Parathyroid adenoma (tissue), 2 donors: ENCODE data around the gene RNF208.

Experiments used
- H2AFZ ChIP-seq: fragments of 300-600 bp; sonication (generic); one replicate; pipeline ENCODE4 v1.7.0; 2017; ENCODE audit warnings: antibody characterized with exemption, mild to moderate bottlenecking
- H3K27ac ChIP-seq: fragments of 300-600 bp; sonication (generic); one replicate; pipeline ENCODE4 v1.7.0; 2017
- H3K27me3 ChIP-seq: fragments of 300-600 bp; sonication (generic); one replicate; pipeline ENCODE4 v1.7.0; 2017; ENCODE audit warnings: low read length; ENCODE audit not compliant: control insufficient read depth, insufficient read depth
- H3K36me3 ChIP-seq: fragments of 300-600 bp; sonication (generic); one replicate; pipeline ENCODE4 v1.7.0; 2017; ENCODE audit warnings: low read length; ENCODE audit not compliant: control insufficient read depth, insufficient read depth
- H3K4me1 ChIP-seq: fragments of 300-600 bp; sonication (generic); one replicate; pipeline ENCODE4 v1.7.0; 2017; ENCODE audit warnings: control low read depth
- H3K4me2 ChIP-seq: fragments of 300-600 bp; sonication (generic); one replicate; pipeline ENCODE4 v1.7.0; 2017; ENCODE audit warnings: low read length
- H3K4me3 ChIP-seq: fragments of 300-600 bp; sonication (generic); one replicate; pipeline ENCODE4 v1.7.0; 2017; ENCODE audit warnings: low read depth, low read length
- H3K79me2 ChIP-seq: fragments of 300-600 bp; sonication (generic); one replicate; pipeline ENCODE4 v1.7.0; 2017; ENCODE audit warnings: control low read depth
- H3K9ac ChIP-seq: fragments of 300-600 bp; sonication (generic); one replicate; pipeline ENCODE4 v1.7.0; 2017; ENCODE audit warnings: mild to moderate bottlenecking
- H3K9me3 ChIP-seq: fragments of 300-600 bp; sonication (generic); one replicate; pipeline ENCODE4 v1.7.0; 2017; ENCODE audit warnings: low read length; ENCODE audit not compliant: control insufficient read depth
- TF ChIP-seq, protein P1 (sequence below): fragments of 300-600 bp; sonication (generic); IDR thresholded peaks from one replicate; pipeline ENCODE4 v1.7.0; 2017; ENCODE audit warnings: antibody characterized with exemption, mild to moderate bottlenecking
- donor health status: primary hyperparathyroidism.

RNF208 gene

GRCh38 chr9:137237759-137238726, 16.0 kb upstream of the RNF208 start:
- peak overlapping the region; percentile 65 for H3K27ac ChIP-seq
- no peaks in the 10 kb centered on the region for H3K27me3 ChIP-seq
- H3K9ac ChIP-seq: no peak overlapping the region
- H3K4me3 ChIP-seq: no peak overlapping the region
- H3K4me2 ChIP-seq: no peak overlapping the region
- H3K79me2 ChIP-seq: no peaks in the 10 kb centered on the region
- no peak overlapping the region for H2AFZ ChIP-seq
- TF ChIP-seq, protein P1, sequence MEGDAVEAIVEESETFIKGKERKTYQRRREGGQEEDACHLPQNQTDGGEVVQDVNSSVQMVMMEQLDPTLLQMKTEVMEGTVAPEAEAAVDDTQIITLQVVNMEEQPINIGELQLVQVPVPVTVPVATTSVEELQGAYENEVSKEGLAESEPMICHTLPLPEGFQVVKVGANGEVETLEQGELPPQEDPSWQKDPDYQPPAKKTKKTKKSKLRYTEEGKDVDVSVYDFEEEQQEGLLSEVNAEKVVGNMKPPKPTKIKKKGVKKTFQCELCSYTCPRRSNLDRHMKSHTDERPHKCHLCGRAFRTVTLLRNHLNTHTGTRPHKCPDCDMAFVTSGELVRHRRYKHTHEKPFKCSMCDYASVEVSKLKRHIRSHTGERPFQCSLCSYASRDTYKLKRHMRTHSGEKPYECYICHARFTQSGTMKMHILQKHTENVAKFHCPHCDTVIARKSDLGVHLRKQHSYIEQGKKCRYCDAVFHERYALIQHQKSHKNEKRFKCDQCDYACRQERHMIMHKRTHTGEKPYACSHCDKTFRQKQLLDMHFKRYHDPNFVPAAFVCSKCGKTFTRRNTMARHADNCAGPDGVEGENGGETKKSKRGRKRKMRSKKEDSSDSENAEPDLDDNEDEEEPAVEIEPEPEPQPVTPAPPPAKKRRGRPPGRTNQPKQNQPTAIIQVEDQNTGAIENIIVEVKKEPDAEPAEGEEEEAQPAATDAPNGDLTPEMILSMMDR: no peak
- H3K4me1 ChIP-seq: peaks cover 16% of the 10 kb centered on the region
- no peaks in the 10 kb centered on the region for H3K36me3 ChIP-seq
- no peaks in the 10 kb centered on the region for H3K9me3 ChIP-seq

GRCh38 chr9:137236936-137237421, 14.9 kb upstream of the RNF208 start:
- H3K27me3 ChIP-seq: no peaks in the 10 kb centered on the region
- peak overlapping the region; percentile 78 for H2AFZ ChIP-seq
- H3K9ac ChIP-seq: peak overlapping the region; percentile 6
- TF ChIP-seq, protein P1: no peak
- H3K9me3 ChIP-seq: no peaks in the 10 kb centered on the region
- H3K36me3 ChIP-seq: no peaks in the 10 kb centered on the region
- peak overlapping the region; percentile 60 for H3K4me2 ChIP-seq
- peak overlapping the region; percentile 65 for H3K27ac ChIP-seq
- H3K4me3 ChIP-seq: no peak overlapping the region
- peaks cover 14% of the 10 kb centered on the region for H3K4me1 ChIP-seq
- no peaks in the 10 kb centered on the region for H3K79me2 ChIP-seq

DNA sequence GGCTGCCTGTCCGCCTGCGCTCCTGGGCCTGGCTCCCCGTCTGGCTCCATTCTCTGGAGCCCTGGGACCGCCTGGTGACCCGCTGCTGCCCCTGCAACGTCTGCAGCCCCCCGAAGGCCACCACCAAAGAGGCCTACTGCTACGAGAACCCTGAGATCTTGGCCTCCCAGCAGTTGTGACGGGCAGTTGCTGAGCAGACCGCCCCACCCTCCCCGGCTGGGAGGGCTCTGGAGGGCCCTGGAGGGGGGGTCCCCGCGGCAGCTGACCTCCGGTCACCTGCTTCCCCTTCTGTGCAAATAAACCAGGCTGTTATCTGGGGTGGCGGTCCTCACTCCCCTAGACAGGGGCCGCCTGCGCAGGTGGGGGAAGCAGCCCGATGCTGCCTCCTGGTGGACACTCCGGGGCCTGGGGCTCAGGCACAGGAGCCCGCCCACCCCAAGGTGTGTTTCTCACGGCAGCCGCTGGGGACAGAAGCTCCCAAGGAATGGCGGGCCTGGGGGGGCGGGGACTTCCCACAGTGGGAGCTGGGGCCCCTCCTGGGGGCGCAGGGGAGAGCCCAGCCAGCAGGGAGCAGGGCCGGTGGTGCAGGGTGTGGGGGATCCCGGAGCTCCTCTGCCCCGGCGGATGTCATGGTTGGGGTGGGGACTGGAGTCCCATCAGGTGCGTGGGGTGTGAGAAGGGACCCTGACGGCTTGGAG, 14.3 kb upstream of the RNF208 start:
- H3K9me3 ChIP-seq: no peaks in the 10 kb centered on the region

GRCh38 chr9:137235424-137236237, 13.6 kb upstream of the RNF208 start:
- Histone ChIP-seq H3K79me2 (no peaks in the 10 kb centered on the region), H3K36me3 (no peaks in the 10 kb centered on the region), H2AFZ (peak overlapping the region; percentile 78), H3K4me3 (no peak overlapping the region), H3K9ac (no peak overlapping the region), H3K4me2 (peak overlapping the region; percentile 45), H3K27ac (no peak overlapping the region), H3K27me3 (no peaks in the 10 kb centered on the region), H3K9me3 (no peaks in the 10 kb centered on the region), H3K4me1 (peaks cover 14% of the 10 kb centered on the region)
- TF ChIP-seq, protein P1: no peak

More for the DNA sequence above, 14.3 kb upstream of the RNF208 start:
- no peaks in the 10 kb centered on the region for H3K79me2 ChIP-seq
- H3K4me1 ChIP-seq: peaks cover 14% of the 10 kb centered on the region
- no peaks in the 10 kb centered on the region for H3K36me3 ChIP-seq
- H3K27ac ChIP-seq: peak overlapping the region; percentile 65
- no peak overlapping the region for H3K9ac ChIP-seq
- H3K27me3 ChIP-seq: no peaks in the 10 kb centered on the region
- H3K4me3 ChIP-seq: no peak overlapping the region
- H3K4me2 ChIP-seq: peak overlapping the region; percentile 60
- TF ChIP-seq, protein P1: peak; percentile 96
- peak overlapping the region; percentile 78 for H2AFZ ChIP-seq
